ENCODE results near the gene ZBTB16. TPM values are rescaled to one million over a fixed set of nuclear protein-coding genes. Genes with fewer than 3 reads are reported as not detected.

The ZBTB16 gene
- total and polyA plus RNA-seq, 10 donors = 1.5 to 85.6 (median 42.1) TPM

GRCh38 chr11:114066046-114066648 is 6.6 kb downstream of the ZBTB16 start:
- peaks cover 4 to 96% (median 34%) of the 10 kb centered on the region in 6 donors for H3K4me1 ChIP-seq
- TF ChIP-seq CTCF (IDR thresholded peaks at IDR 0.05 in 8 of 11, conservative IDR thresholded peaks at IDR 0.05 in 3 of 11) (no peak), POLR2AphosphoS5 (IDR thresholded peaks at IDR 0.05) (no peak), POLR2A (IDR thresholded peaks at IDR 0.05) (no peak)
- H3K36me3 ChIP-seq = peaks cover 0 to 79% (median 21%) of the 10 kb centered on the region in 6 donors
- 82 to 90% (median 86%) methylated on average over 14 of the region's 14 CpGs for WGBS, 5 donors
- peaks cover 0 to 8% (median 0%) of the 10 kb centered on the region in 7 donors for H3K27me3 ChIP-seq (replicated peaks in 1 of 7)
- DNase-seq = no peak
- intact Hi-C loops (cut with DNase I; ENCODE audit: low total_unique reads) = no loop called here
- H3K27ac ChIP-seq = peak overlapping the region in 2 of 8 donors; percentile 31 to 46
- H3K4me3 ChIP-seq = peak overlapping the region in 4 of 8 donors; percentile 2 to 97 (median 22)
- no peaks in the 10 kb centered on the region for H3K9me3 ChIP-seq

GRCh38 chr11:114068327-114068726 is 8.8 kb downstream of the ZBTB16 start:
- no peaks in the 10 kb centered on the region for H3K27me3 ChIP-seq (replicated peaks in 1 of 7)
- H3K9me3 ChIP-seq = no peaks in the 10 kb centered on the region
- peak overlapping the region in 1 of 8 donors; percentile 2 for H3K4me3 ChIP-seq
- H3K36me3 ChIP-seq = peaks cover 0 to 85% (median 19%) of the 10 kb centered on the region in 6 donors
- DNase-seq = no peak
- TF ChIP-seq POLR2AphosphoS5 (IDR thresholded peaks at IDR 0.05) = peak in 1 of 3 donors; percentile 18
- TF ChIP-seq CTCF (IDR thresholded peaks at IDR 0.05 in 8 of 11, conservative IDR thresholded peaks at IDR 0.05 in 3 of 11) = no peak
- TF ChIP-seq POLR2A (IDR thresholded peaks at IDR 0.05) = no peak
- 87 to 93% (median 90%) methylated on average over 4 of the region's 4 CpGs for WGBS, 5 donors
- intact Hi-C loops (cut with DNase I; ENCODE audit: low total_unique reads) = no loop called here
- peak overlapping the region in 1 of 8 donors; percentile 5 for H3K27ac ChIP-seq
- peaks cover 10 to 96% (median 38%) of the 10 kb centered on the region in 6 donors for H3K4me1 ChIP-seq

- intact Hi-C loops (cut with DNase I; ENCODE audit: low total_unique reads) = no loop called here
These were observed 11.1 kb downstream of the ZBTB16 start for GRCh38 chr11:114070464-114071139.

More at GRCh38 chr11:114070464-114071139, 11.1 kb downstream of the ZBTB16 start:
- TF ChIP-seq POLR2AphosphoS5 (IDR thresholded peaks at IDR 0.05) = no peak
- no peak for TF ChIP-seq CTCF (IDR thresholded peaks at IDR 0.05 in 8 of 11, conservative IDR thresholded peaks at IDR 0.05 in 3 of 11)
- no peak for TF ChIP-seq POLR2A (IDR thresholded peaks at IDR 0.05)
- 77 to 92% (median 85%) methylated on average over 7 of the region's 7 CpGs for WGBS, 5 donors
- Histone ChIP-seq H3K9me3 (no peaks in the 10 kb centered on the region), H3K36me3 (peaks cover 0 to 72% (median 7%) of the 10 kb centered on the region in 6 donors), H3K4me1 (peaks cover 27 to 96% (median 51%) of the 10 kb centered on the region in 6 donors), H3K4me3 (no peak overlapping the region), H3K27ac (no peak overlapping the region), H3K27me3 (replicated peaks in 1 of 7) (peaks cover 0 to 9% (median 0%) of the 10 kb centered on the region in 7 donors)
- DNase-seq = no peak

All from spleen (tissue), 11 donors.